Body of pancreas (tissue), 4 donors: ENCODE data around the gene TBX10. TPM values are rescaled to one million over a fixed set of nuclear protein-coding genes. Genes with fewer than 3 reads are reported as not detected.

Source experiments
- ATAC-seq: fragments of 150-250 bp; one replicate; pipeline ENCODE4 v1.9.1; 2016
- DNase-seq, 4 donors: peaks; one replicate each; pipeline ENCODE4 v3.0.0-alpha.2; 2019
- H3K27ac ChIP-seq, 4 donors: fragments of 200-600 bp; sonication (generic); 1 replicate in 3 of 4; 2 replicates in 1 of 4; pipeline versions ENCODE4 v1.5.1 to v1.6.1; 2016 to 2019; ENCODE audit warnings: mild to moderate bottlenecking in 1 of 4, mixed read lengths in 1 of 4, moderate library complexity in 1 of 4
- H3K27me3 ChIP-seq, 2 donors: fragments of 200-600 bp; sonication (generic); one replicate each; pipeline ENCODE4 v1.6.0; 2016; ENCODE audit warnings: mild to moderate bottlenecking in 1 of 2
- H3K36me3 ChIP-seq, 2 donors: fragments of 200-600 bp; sonication (generic); replicated peaks in 1 of 2; 2 replicates each; pipeline ENCODE4 v1.5.1; 2016; ENCODE audit warnings: low read depth in 2 of 2; ENCODE audit not compliant: insufficient read depth in 1 of 2
- H3K4me1 ChIP-seq: fragments of 200-600 bp; sonication (generic); one replicate; pipeline ENCODE4 v1.6.0; 2016
- H3K4me3 ChIP-seq, 2 donors: fragments of 200-600 bp; sonication (generic); 1 replicate in 1 of 2; 2 replicates in 1 of 2; pipeline ENCODE4 v1.5.1; 2016 to 2019
- H3K9me3 ChIP-seq, 3 donors: fragments of 200-600 bp; sonication (generic); 1 replicate in 2 of 3; 2 replicates in 1 of 3; pipeline ENCODE4 v1.5.1; 2016
- CTCF ChIP-seq, 7 experiments: fragments of 450-650 bp in 4 of 7; fragments of 200-600 bp in 3 of 7; sonication (generic) in 3 of 7; IDR thresholded peaks; one replicate each; pipeline ENCODE4 v1.5.1; 2016 to 2019; ENCODE audit warnings: antibody characterized with exemption in 7 of 7
- POLR2A ChIP-seq, 3 donors: fragments of 450-650 bp; IDR thresholded peaks; one replicate each; pipeline ENCODE4 v1.6.1; 2016; ENCODE audit warnings: antibody characterized with exemption in 3 of 3, mild to moderate bottlenecking in 2 of 3
- WGBS, 2 donors: methylation state at CpG; one replicate each; pipeline ENCODE4 v1.1.5; 2017; 5-methylcytosine and 5-hydroxymethylcytosine counted together
- intact Hi-C: fragments of 100-400 bp; cut with DNase I; formaldehyde crosslinking; loops from one replicate; pipeline ENCODE4 v1.15.1; 2023
- small RNA-seq: library from RNA; depleted of rRNA; stranded (forward); fragments of <200 nt; gene quantifications from one replicate; pipeline ENCODE3, GENCODE V24; 2016
- total RNA-seq, 2 donors: library from RNA; depleted of rRNA; stranded (reverse); fragments of >200 nt; gene quantifications; one replicate each; pipeline ENCODE4 v1.1.0, GENCODE V29; 2016

The TBX10 gene
- total RNA-seq, 2 donors from 2014 or later, result not detected

- intact Hi-C loops, result no loop called here
- peak within 1 kb of the TSS; percentile 88 to 99 (median 98) for H3K27ac ChIP-seq
- no peaks in the 10 kb centered on the region for H3K9me3 ChIP-seq
- ATAC-seq (peak; percentile 84), DNase-seq (peak; percentile 87 to 92 (median 92))
- no peaks in the 10 kb centered on the region for H3K27me3 ChIP-seq
- peak; percentile 51 to 94 (median 66) for TF ChIP-seq CTCF (IDR thresholded peaks at IDR 0.05)
- peak; percentile 90 to 92 (median 90) for TF ChIP-seq POLR2A (IDR thresholded peaks at IDR 0.05)
- peaks cover 0 to 2% of the 10 kb centered on the region in 2 donors for H3K36me3 ChIP-seq
- WGBS, 2 donors, result 1 to 2% methylated on average over 19 to 70 of the region's 81 CpGs
- H3K4me3 ChIP-seq, result peak within 1 kb of the TSS; percentile 52 to 83
- peaks cover 60% of the 10 kb centered on the region for H3K4me1 ChIP-seq
Measured at GRCh38 chr11:67583247-67584204, 56.0 kb downstream of the TBX10 start, which contains the start of gene GSTP1. TSS of gene GSTP1 (plus strand) at chr11:67583812. CDS start at chr11:67583844, 32 bp downstream.

- peaks cover 0 to 2% of the 10 kb centered on the region in 2 donors for H3K36me3 ChIP-seq
- no peaks in the 10 kb centered on the region for H3K27me3 ChIP-seq
- TF ChIP-seq POLR2A (IDR thresholded peaks at IDR 0.05), result no peak
- no peak for TF ChIP-seq CTCF (IDR thresholded peaks at IDR 0.05)
- WGBS, 2 donors, result 41 to 45% methylated on average over 4 of the region's 4 CpGs
- DNase-seq (no peak), ATAC-seq (no peak)
- intact Hi-C loops, result no loop called here
- no peaks in the 10 kb centered on the region for H3K9me3 ChIP-seq
- peak overlapping the region in 3 of 4 donors; percentile 97 to 99 (median 98) for H3K27ac ChIP-seq
- no peak overlapping the region for H3K4me3 ChIP-seq
- H3K4me1 ChIP-seq, result peaks cover 69% of the 10 kb centered on the region
Measured at GRCh38 chr11:67582011-67582410, 57.6 kb downstream of the TBX10 start.

GRCh38 chr11:67581469-67581868, 58.1 kb downstream of the TBX10 start:
- Histone ChIP-seq H3K9me3 (no peaks in the 10 kb centered on the region), H3K36me3 (peaks cover 0 to 2% of the 10 kb centered on the region in 2 donors), H3K4me1 (peaks cover 69% of the 10 kb centered on the region), H3K4me3 (no peak overlapping the region), H3K27me3 (no peaks in the 10 kb centered on the region), H3K27ac (peak overlapping the region; percentile 68 to 99 (median 98))
- peak; percentile 50 to 68 (median 64) for DNase-seq
- TF ChIP-seq POLR2A (IDR thresholded peaks at IDR 0.05) (no peak), CTCF (IDR thresholded peaks at IDR 0.05) (no peak)
- 13 to 15% methylated on average over 11 of the region's 11 CpGs for WGBS, 2 donors
- ATAC-seq, result peak; percentile 6
- intact Hi-C loops, result no loop called here

Small RNA genes within 50 kb of the gene (small RNA-seq; reads per million reads assigned to genes)
- gene AP003385.3 (not detected), gene RPL37P2 (not detected)

Other genes with a start within 250 kb of the TBX10 start
- 10 to 100 TPM; 22.6 to 49.4 TPM for gene RAD9A, start 247.8 kb downstream of the TBX10 start, total RNA-seq
- 100 to 1,000 TPM in 1 of 2 donors, 10 to 100 TPM in 1; 81.1 to 104 TPM for gene PPP1CA, start 237.9 kb downstream of the TBX10 start, total RNA-seq
- gene TBC1D10C, start 235.7 kb downstream of the TBX10 start, total RNA-seq, result 1 to 10 TPM; 1.6 to 4.3 TPM
- 1 to 10 TPM; 2.1 to 2.6 TPM for gene CARNS1, start 224.1 kb downstream of the TBX10 start, total RNA-seq
- gene RPS6KB2, start 211.3 kb downstream of the TBX10 start, total RNA-seq, result 10 to 100 TPM; 34.9 to 36.1 TPM
- 1 to 10 TPM; 6.0 to 6.9 TPM for gene PTPRCAP, start 202.1 kb downstream of the TBX10 start, total RNA-seq
- gene CORO1B, start 196.3 kb downstream of the TBX10 start, total RNA-seq, result 10 to 100 TPM; 53.1 to 55.3 TPM
- gene GPR152, start 187.0 kb downstream of the TBX10 start, total RNA-seq, result not detected
- 1 to 10 TPM in 1 of 2 donors, not detected in 1; 3.1 TPM for gene CABP4, start 184.4 kb downstream of the TBX10 start, total RNA-seq
- gene TMEM134, start 170.5 kb downstream of the TBX10 start, total RNA-seq, result 100 to 1,000 TPM in 1 of 2 donors, 10 to 100 TPM in 1; 69.5 to 118 TPM
- 10 to 100 TPM; 21.4 to 39.7 TPM for gene AIP, start 156.7 kb downstream of the TBX10 start, total RNA-seq
- 10 to 100 TPM in 1 of 2 donors, 1 to 10 TPM in 1; 8.6 to 24.4 TPM for gene PITPNM1, start 134.4 kb downstream of the TBX10 start, total RNA-seq
- gene CDK2AP2, start 131.6 kb downstream of the TBX10 start, total RNA-seq, result 10 to 100 TPM; 56.7 to 59.4 TPM
- gene CABP2, start 116.3 kb downstream of the TBX10 start, total RNA-seq, result not detected
- gene GSTP1, start 56.0 kb downstream of the TBX10 start, total RNA-seq, result 100 to 1,000 TPM; 359 to 454 TPM
- 100 to 1,000 TPM; 209 to 264 TPM for gene NDUFV1, start 32.8 kb downstream of the TBX10 start, total RNA-seq
- gene NUDT8, start 9.8 kb downstream of the TBX10 start, total RNA-seq, result 10 to 100 TPM; 11.5 to 21.8 TPM
- gene ACY3, start 11.0 kb upstream of the TBX10 start, total RNA-seq, result 10 to 100 TPM in 1 of 2 donors, 1 to 10 TPM in 1; 7.0 to 16.2 TPM
- not detected for gene ALDH3B2, start 34.9 kb upstream of the TBX10 start, total RNA-seq